Suprapubic skin (tissue), 4 donors: Measurements from ENCODE around the gene CHST15. TPM values are rescaled to one million over a fixed set of nuclear protein-coding genes. Genes with fewer than 3 reads are reported as not detected.
A peak's percentile ranks its signal among the peaks of the same experiment; 100 is the strongest.
"Not testable (repeated sequence)": the region's sequence is repeated elsewhere in the genome, so short reads cannot be mapped to it uniquely, and the experiment has no call there.

Source experiments
- DNase-seq, 2 donors: peaks; one replicate each; pipeline ENCODE4 v3.0.0-alpha.2; 2019; ENCODE audit warnings: low spot score in 2 of 2
- H3K27ac ChIP-seq: fragments of 200-600 bp; sonication (generic); one replicate; pipeline ENCODE4 v1.5.1; 2019
- H3K27me3 ChIP-seq: fragments of 200-600 bp; sonication (generic); one replicate; pipeline ENCODE4 v1.5.1; 2019
- H3K36me3 ChIP-seq: fragments of 200-600 bp; sonication (generic); one replicate; pipeline ENCODE4 v1.5.1; 2019
- H3K4me1 ChIP-seq: fragments of 200-600 bp; sonication (generic); one replicate; pipeline ENCODE4 v1.5.1; 2019
- H3K4me3 ChIP-seq: fragments of 200-600 bp; sonication (generic); one replicate; pipeline ENCODE4 v1.5.1; 2019; ENCODE audit warnings: mild to moderate bottlenecking
- H3K9me3 ChIP-seq: fragments of 200-600 bp; sonication (generic); one replicate; pipeline ENCODE4 v1.5.1; 2019
- CTCF ChIP-seq, 2 donors: fragments of 200-600 bp in 1 of 2; fragments of 450-650 bp in 1 of 2; sonication (generic) in 1 of 2; IDR thresholded peaks; one replicate each; pipeline ENCODE4 v1.5.1; 2016 to 2019; ENCODE audit warnings: antibody characterized with exemption in 2 of 2, mild to moderate bottlenecking in 1 of 2, moderate library complexity in 1 of 2
- EP300 ChIP-seq: sonication (generic); formaldehyde crosslinking; IDR thresholded peaks from one replicate; pipeline ENCODE4 v1.6.1; 2017; ENCODE audit warnings: antibody characterized with exemption
- POLR2A ChIP-seq, 2 donors: fragments of 450-650 bp; IDR thresholded peaks; one replicate each; pipeline ENCODE4 v1.6.1; 2017; ENCODE audit warnings: antibody characterized with exemption in 2 of 2, mild to moderate bottlenecking in 2 of 2, moderate library complexity in 2 of 2
- POLR2AphosphoS5 ChIP-seq, 3 donors: sonication (generic); formaldehyde crosslinking; IDR thresholded peaks; one replicate each; pipeline ENCODE4 v1.6.1; 2017; ENCODE audit warnings: antibody characterized with exemption in 3 of 3
- WGBS: methylation state at CpG from one replicate; pipeline ENCODE4 v1.1.5; 2018; 5-methylcytosine and 5-hydroxymethylcytosine counted together
- total RNA-seq, 4 donors: library from RNA; depleted of rRNA; stranded (reverse); fragments of >200 nt; gene quantifications; one replicate each; pipeline ENCODE4 v1.1.0, GENCODE V29; 2016

The CHST15 gene
- total RNA-seq, 4 donors from 2014 or later = 20.6 to 59.1 (median 22.8) TPM

DNA sequence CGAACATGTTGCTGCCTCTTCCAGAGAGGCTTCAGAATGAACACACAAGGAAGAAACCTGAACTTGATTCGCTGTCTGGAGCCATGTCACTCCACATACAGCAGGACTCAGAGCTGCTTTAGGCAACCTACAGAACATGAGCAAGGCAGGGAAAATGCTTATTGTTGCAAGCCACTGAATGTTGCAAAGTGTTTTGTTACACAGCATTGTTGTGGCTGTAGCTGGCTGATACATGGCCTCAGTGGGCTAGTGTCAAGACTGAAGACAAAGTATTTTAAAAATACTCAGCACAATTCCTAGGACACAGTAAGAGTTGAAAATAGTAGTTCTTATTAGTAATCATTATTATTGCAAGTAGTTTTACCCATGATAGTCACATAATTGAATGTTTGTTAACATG is 3.1 kb upstream of the CHST15 start:
- no peaks in the 10 kb centered on the region for H3K9me3 ChIP-seq
- no peak for DNase-seq
- H3K4me1 ChIP-seq = peaks cover 43% of the 10 kb centered on the region
- no peak overlapping the region for H3K27ac ChIP-seq
- no peak overlapping the region for H3K4me3 ChIP-seq
- H3K27me3 ChIP-seq = peaks cover 40% of the 10 kb centered on the region
- no peak for TF ChIP-seq EP300
- TF ChIP-seq POLR2A (IDR thresholded peaks at IDR 0.05) = no peak
- TF ChIP-seq CTCF (IDR thresholded peaks at IDR 0.05) = no peak
- no peak for TF ChIP-seq POLR2AphosphoS5 (IDR thresholded peaks at IDR 0.05)
- H3K36me3 ChIP-seq = no peaks in the 10 kb centered on the region
- 100% methylated on average over 2 of the region's 2 CpGs for WGBS

DNA sequence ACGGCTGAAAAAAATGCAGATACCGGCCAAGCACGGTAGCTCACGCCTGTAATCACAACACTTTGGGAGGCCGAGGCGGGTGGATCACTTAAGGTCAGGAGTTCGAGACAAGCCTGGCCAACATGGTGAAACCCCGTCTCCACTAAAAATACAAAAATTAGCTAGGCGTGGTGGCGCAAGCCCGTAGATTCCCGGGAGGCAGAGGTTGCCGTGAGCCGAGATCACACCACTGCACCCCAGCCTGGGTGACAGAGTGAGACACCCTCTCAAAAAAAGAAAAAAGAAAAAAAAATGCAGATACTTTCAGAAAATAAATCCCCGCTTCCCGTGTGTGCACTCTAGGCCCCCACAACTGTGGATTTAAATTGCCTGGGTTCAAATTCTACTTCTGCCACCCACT is 2.4 kb upstream of the CHST15 start:
- H3K36me3 ChIP-seq, H3K27ac ChIP-seq, DNase-seq, H3K9me3 ChIP-seq, H3K4me3 ChIP-seq: not testable (repeated sequence)
- H3K27me3 ChIP-seq = peaks cover 44% of the 10 kb centered on the region
- H3K4me1 ChIP-seq = peaks cover 50% of the 10 kb centered on the region
- 74% methylated on average over 16 of the region's 16 CpGs for WGBS

DNA sequence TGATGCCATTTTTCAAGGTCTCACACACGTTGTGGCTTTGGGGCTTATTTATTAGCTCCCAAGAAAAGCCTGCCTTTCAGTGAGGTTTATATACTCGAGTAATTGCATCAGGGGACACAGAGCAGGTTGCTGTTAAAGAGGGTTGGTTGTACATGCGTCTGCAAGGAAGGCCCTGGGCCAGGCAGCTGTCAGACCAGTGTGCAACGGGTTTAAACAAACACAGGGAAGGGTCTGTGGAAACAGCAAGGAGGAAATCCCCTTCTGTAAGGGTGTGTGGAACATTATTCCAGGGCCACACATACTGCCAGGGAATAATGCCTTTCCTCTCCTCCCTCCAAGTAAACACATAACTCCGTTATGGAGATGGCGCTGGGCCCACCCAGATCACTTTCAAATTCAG is 1.7 kb upstream of the CHST15 start:
- no peaks in the 10 kb centered on the region for H3K36me3 ChIP-seq
- 51% methylated on average over 6 of the region's 6 CpGs for WGBS
- H3K27ac ChIP-seq = no peak overlapping the region
- H3K27me3 ChIP-seq = peaks cover 44% of the 10 kb centered on the region
- H3K9me3 ChIP-seq = no peaks in the 10 kb centered on the region
- H3K4me3 ChIP-seq = no peak overlapping the region
- no peak for DNase-seq
- TF ChIP-seq POLR2A (IDR thresholded peaks at IDR 0.05) (no peak), POLR2AphosphoS5 (IDR thresholded peaks at IDR 0.05) (no peak), EP300 (no peak), CTCF (IDR thresholded peaks at IDR 0.05) (no peak)
- peaks cover 54% of the 10 kb centered on the region for H3K4me1 ChIP-seq

GRCh38 chr10:124094419-124094785 is 1.0 kb upstream of the CHST15 start:
- WGBS = 52% methylated on average over 8 of the region's 11 CpGs
- Histone ChIP-seq H3K27me3 (peaks cover 47% of the 10 kb centered on the region), H3K4me3 (peak overlapping the region; percentile 78)

DNA sequence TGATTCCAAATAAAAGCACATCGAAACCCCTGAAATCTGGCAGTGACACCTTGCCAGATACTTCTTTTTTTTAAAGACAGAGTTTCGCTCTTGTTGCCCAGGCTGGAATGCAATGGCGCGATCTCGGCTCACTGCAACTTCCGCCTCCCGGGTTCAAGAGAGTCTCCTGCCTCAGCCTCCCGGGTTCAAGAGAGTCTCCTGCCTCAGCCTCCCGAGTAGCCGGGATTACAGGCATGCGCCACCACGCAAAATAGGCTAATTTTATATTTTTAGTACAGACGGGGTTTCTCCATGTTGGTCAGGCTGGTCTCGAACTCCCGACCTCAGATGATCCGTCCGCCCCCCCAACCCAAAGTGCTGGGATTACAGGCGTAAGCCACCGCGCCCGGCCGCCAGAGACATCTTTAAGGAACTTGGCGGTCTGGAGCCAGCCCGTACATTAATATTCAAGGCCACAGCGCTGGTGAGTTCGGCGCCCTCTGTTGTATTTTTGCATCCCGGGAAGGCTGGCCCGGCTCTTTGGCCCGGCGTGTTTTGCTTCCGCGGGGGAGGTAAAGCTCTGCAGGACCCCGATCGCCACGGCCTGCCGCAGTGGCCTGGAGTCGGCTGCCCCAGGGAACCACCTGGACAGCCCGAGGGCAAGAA is 498 bp upstream of the CHST15 start:
- peaks cover 54% of the 10 kb centered on the region for H3K4me1 ChIP-seq
- H3K36me3 ChIP-seq, DNase-seq, H3K9me3 ChIP-seq: not testable (repeated sequence)
- H3K4me3 ChIP-seq = peak overlapping the region; percentile 78
- H3K27ac ChIP-seq = peak overlapping the region; percentile 83
- H3K27me3 ChIP-seq = peaks cover 47% of the 10 kb centered on the region
- 5% methylated on average over 39 of the region's 39 CpGs for WGBS

More at GRCh38 chr10:124094419-124094785, 1.0 kb upstream of the CHST15 start:
- TF ChIP-seq EP300 (no peak), POLR2A (IDR thresholded peaks at IDR 0.05) (no peak), CTCF (IDR thresholded peaks at IDR 0.05) (no peak), POLR2AphosphoS5 (IDR thresholded peaks at IDR 0.05) (no peak)
- Histone ChIP-seq H3K27ac (peak overlapping the region; percentile 83), H3K36me3 (no peaks in the 10 kb centered on the region), H3K9me3 (no peaks in the 10 kb centered on the region), H3K4me1 (peaks cover 54% of the 10 kb centered on the region)
- DNase-seq = no peak

GRCh38 chr10:124092250-124092859 is 1.0 kb downstream of the CHST15 start:
- DNase-seq = no peak
- under 1% methylated on average over 32 of the region's 70 CpGs for WGBS
- Histone ChIP-seq H3K4me3 (peak overlapping the region; percentile 78), H3K27me3 (peaks cover 41% of the 10 kb centered on the region), H3K4me1 (peaks cover 58% of the 10 kb centered on the region), H3K36me3 (no peaks in the 10 kb centered on the region), H3K9me3 (no peaks in the 10 kb centered on the region), H3K27ac (peak overlapping the region; percentile 83)
- no peak for TF ChIP-seq EP300
- no peak for TF ChIP-seq CTCF (IDR thresholded peaks at IDR 0.05)
- TF ChIP-seq POLR2A (IDR thresholded peaks at IDR 0.05) = no peak
- no peak for TF ChIP-seq POLR2AphosphoS5 (IDR thresholded peaks at IDR 0.05)
